HepG2 (cell line): Measurements from ENCODE around the gene STAT6. TPM values are rescaled to one million over a fixed set of nuclear protein-coding genes. Genes with fewer than 3 reads are reported as not detected.

Experiments used
- AKAP8 ChIP-seq: sonication (generic); formaldehyde crosslinking; IDR thresholded peaks from 2 replicates; pipeline ENCODE4 v1.5.1; 2020; ENCODE audit warnings: mild to moderate bottlenecking, missing genetic modification reagents
- ATF7-NPFF ChIP-seq: sonication (generic); formaldehyde crosslinking; IDR thresholded peaks from 2 replicates; pipeline ENCODE4 v1.8.1; 2023; ENCODE audit warnings: mild to moderate bottlenecking, low read depth, missing genetic modification reagents, moderate library complexity
- BCL3 ChIP-seq: sonication (generic); formaldehyde crosslinking; IDR thresholded peaks from 2 replicates; pipeline ENCODE4 v1.5.1; 2020; ENCODE audit warnings: mild to moderate bottlenecking, missing genetic modification reagents, moderate library complexity
- FOSL2 ChIP-seq: sonication (generic); formaldehyde crosslinking; IDR thresholded peaks from 2 replicates; pipeline ENCODE4 v1.4.0; 2020; ENCODE audit warnings: missing genetic modification reagents
- KDM5A ChIP-seq: fragments of 200-600 bp; sonication (generic); IDR thresholded peaks from 2 replicates; pipeline ENCODE4 v1.7.0; 2018; ENCODE audit warnings: antibody characterized with exemption, mild to moderate bottlenecking, low read length, borderline replicate concordance
- MAFK ChIP-seq, 2 experiments: IDR thresholded peaks in 1 of 2; conservative IDR thresholded peaks in 1 of 2; 2 replicates each; pipeline ENCODE4 v1.6.1; 2011; ENCODE audit warnings: improper control_type of control experiment in 2 of 2, low read length in 2 of 2
- MTERF4 ChIP-seq: sonication (generic); formaldehyde crosslinking; IDR thresholded peaks from 2 replicates; pipeline ENCODE4 v1.8.0; 2023; ENCODE audit warnings: mild to moderate bottlenecking, missing genetic modification reagents
- MXD3 ChIP-seq: IDR thresholded peaks from 2 replicates; pipeline ENCODE4 v1.6.1; 2016; ENCODE audit warnings: mild to moderate bottlenecking, missing biosample characterization, missing genetic modification reagents
- NFIC ChIP-seq: IDR thresholded peaks from 2 replicates; pipeline ENCODE4 v1.6.1; 2012; ENCODE audit warnings: mild to moderate bottlenecking, low read length, inconsistent platforms
- PHF21A ChIP-seq: sonication (generic); formaldehyde crosslinking; IDR thresholded peaks from 2 replicates; pipeline ENCODE4 v1.5.0; 2020; ENCODE audit warnings: mild to moderate bottlenecking, missing genetic modification reagents
- PHF5A ChIP-seq: IDR thresholded peaks from one replicate; pipeline ENCODE4 v1.6.1; 2018; ENCODE audit warnings: low read depth, missing genetic modification reagents; ENCODE audit not compliant: unreplicated experiment
- PREB ChIP-seq: sonication (generic); formaldehyde crosslinking; IDR thresholded peaks from 2 replicates; pipeline ENCODE4 v1.4.0; 2020; ENCODE audit warnings: missing genetic modification reagents
- RARG ChIP-seq: sonication (generic); formaldehyde crosslinking; IDR thresholded peaks from 2 replicates; pipeline ENCODE4 v1.4.0; 2020; ENCODE audit warnings: low read depth, mild to moderate bottlenecking, missing genetic modification reagents
- SRY ChIP-seq: sonication (generic); formaldehyde crosslinking; IDR thresholded peaks from 2 replicates; pipeline ENCODE4 v1.8.0; 2022; ENCODE audit warnings: mild to moderate bottlenecking, missing genetic modification reagents
- ZMAT3 ChIP-seq: sonication (generic); formaldehyde crosslinking; conservative IDR thresholded peaks from 2 replicates; pipeline ENCODE4 v1.7.0; 2021; ENCODE audit warnings: missing genetic modification reagents
- ZNF335 ChIP-seq: sonication (generic); formaldehyde crosslinking; IDR thresholded peaks from 2 replicates; pipeline ENCODE4 v1.4.0; 2020; ENCODE audit warnings: missing genetic modification reagents
- ZNF503 ChIP-seq: sonication (generic); formaldehyde crosslinking; IDR thresholded peaks from 2 replicates; pipeline ENCODE4 v1.4.0; 2020; ENCODE audit warnings: missing genetic modification reagents
- ZNF512 ChIP-seq: sonication (generic); formaldehyde crosslinking; IDR thresholded peaks from 2 replicates; pipeline ENCODE4 v1.4.0; 2020; ENCODE audit warnings: mild to moderate bottlenecking, missing genetic modification reagents
- ZNF567 ChIP-seq: sonication (generic); formaldehyde crosslinking; IDR thresholded peaks from 2 replicates; pipeline ENCODE4 v1.8.1; 2023; ENCODE audit warnings: mild to moderate bottlenecking, missing genetic modification reagents, borderline replicate concordance
- ZNF572 ChIP-seq: sonication (generic); formaldehyde crosslinking; IDR thresholded peaks from 2 replicates; pipeline ENCODE4 v1.5.1; 2020; ENCODE audit warnings: mild to moderate bottlenecking, missing genetic modification reagents
- ZNF691 ChIP-seq: sonication (generic); formaldehyde crosslinking; IDR thresholded peaks from 2 replicates; pipeline ENCODE4 v1.4.0; 2020; ENCODE audit warnings: missing genetic modification reagents, low read depth, mild to moderate bottlenecking, borderline replicate concordance
- polyA plus RNA-seq, 8 experiments: library from polyadenylated mRNA; depleted of rRNA in 3 of 8; stranded (reverse) in 7 of 8; unstranded in 1 of 8; fragments of >200 nt; fragmentation: Illumina TruSeq in 4 of 8; extraction: Trizol in 4 of 8; gene quantifications; 2 replicates each; pipeline versions ENCODE4 v1.2.1 to v1.2.3, GENCODE V29; 2011 to 2016; ENCODE audit warnings: low read depth in 4 of 8, missing spikeins in 1 of 8, mixed read lengths in 1 of 8; ENCODE audit not compliant: insufficient read depth in 1 of 8
- total RNA-seq, 5 experiments: library from RNA; depleted of rRNA; stranded (reverse); fragments of >200 nt; fragmentation: Illumina TruSeq; extraction: Trizol; gene quantifications; 2 replicates each; pipeline ENCODE4 v1.2.3, GENCODE V29; 2016; ENCODE audit warnings: low read depth in 1 of 5

Gene STAT6
- total and polyA plus RNA-seq, 2 of the 13 experiments (the other 11 are each of a cell fraction or from before 2014, with no cell fraction given) = 28.0 to 62.2 TPM

- TF ChIP-seq ZNF512 (no peak), PHF21A (CRISPR knock-in tag) (no peak), AKAP8 (CRISPR knock-in tag) (no peak), ATF7-NPFF (0 out of 2 replicates have a peak, but pooled peaks have one; percentile 16), NFIC (peak; percentile 38; the same call in 1 of the 2 replicates), ZNF691 (CRISPR knock-in tag) (no peak), ZNF572 (no peak), FOSL2 (CRISPR knock-in tag) (no peak), ZNF567 (CRISPR knock-in tag) (no peak), PHF5A (CRISPR knock-in tag) (no peak), ZMAT3 (CRISPR knock-in tag) (no peak), MXD3 (CRISPR knock-in tag) (no peak; the same call in 1 of the 2 replicates), KDM5A (no peak), SRY (CRISPR knock-in tag) (peak; percentile 5; the same call in 1 of the 2 replicates), RARG (CRISPR knock-in tag) (no peak; the same call in 1 of the 2 replicates), BCL3 (CRISPR knock-in tag) (no peak), MTERF4 (CRISPR knock-in tag) (no peak), ZNF335 (CRISPR knock-in tag) (no peak), MAFK (conservative IDR thresholded peaks at IDR 0.05 in 1 of 2, IDR thresholded peaks at IDR 0.05 in 1 of 2; ENCODE audit: low read length in 2 of 2) (no peak), ZNF503 (CRISPR knock-in tag) (no peak), PREB (CRISPR knock-in tag) (no peak)
Observed at GRCh38 chr12:57111031-57111734, at the start of gene STAT6 (continued).
